Measurements from ENCODE around the gene CTH. TPM values are rescaled to one million over a fixed set of nuclear protein-coding genes. Genes with fewer than 3 reads are reported as not detected.

The CTH gene
- total RNA-seq = 5.9 and 6.5 TPM in 2 replicates

DNA sequence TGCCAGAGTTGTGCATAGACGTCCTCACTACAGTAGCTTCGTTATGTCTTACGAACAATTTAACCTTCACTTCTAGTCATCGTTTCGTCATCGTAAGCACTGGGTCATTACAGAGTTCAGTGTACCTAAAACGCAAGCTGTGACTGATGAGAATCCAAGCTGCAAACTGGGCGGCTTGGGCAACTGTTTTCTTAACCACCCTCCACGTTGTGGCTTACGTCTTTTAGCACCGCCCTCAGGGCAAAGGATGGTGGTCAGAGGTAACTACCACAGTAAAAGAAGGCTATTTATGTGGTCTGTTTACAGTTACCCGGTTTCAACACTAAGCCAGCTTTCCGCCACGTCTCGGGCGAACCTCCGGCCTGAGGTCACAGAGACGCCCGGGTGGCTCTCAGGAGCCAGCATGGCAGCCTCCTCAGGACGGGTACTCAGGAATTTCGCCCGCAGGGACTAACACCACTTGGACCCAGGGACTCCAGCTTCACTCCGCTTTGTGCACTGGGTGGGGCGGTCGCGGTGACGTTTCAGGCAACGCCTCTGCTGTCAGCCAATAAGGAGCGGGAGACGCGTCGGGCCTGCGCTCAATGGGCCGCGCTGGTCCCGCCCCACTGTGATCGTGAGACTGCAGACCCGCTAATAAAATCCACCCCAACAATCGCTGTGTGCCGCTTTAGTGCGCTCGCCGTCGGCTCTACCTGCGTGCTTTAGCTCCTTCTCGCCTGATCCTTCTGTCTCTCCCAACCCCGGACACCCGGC lies at the start of gene CTH:
Gene CTH (plus strand): TSS at position 665 of the 756 bp plus-strand sequence. CDS start 148 bp downstream, outside the sequence.

Other genes with a start within 250 kb of the CTH start
- 11.7 and 21.0 TPM in 2 replicates for gene LRRC40, start 205.7 kb upstream of the CTH start, total RNA-seq
- 49.5 and 51.3 TPM in 2 replicates for gene SRSF11, start 189.9 kb upstream of the CTH start, total RNA-seq
- 11.1 and 19.1 TPM in 2 replicates for gene ANKRD13C, start 56.5 kb upstream of the CTH start, total RNA-seq